Activated CD4-positive, alpha-beta T cell treated with anti-CD3 and anti-CD28 coated beads for 1 hour (primary cell): ENCODE data around the gene TSNAX.
"Not testable (repeated sequence)": the region's sequence is repeated elsewhere in the genome, so short reads cannot be mapped to it uniquely, and the experiment has no call there.

Experiments
- DNase-seq: peaks from one replicate; pipeline ENCODE4 v3.0.0-alpha.2; 2020

The TSNAX gene

GRCh38 chr1:231564373-231564772, 35.9 kb downstream of the TSNAX start:
- no peak for DNase-seq

GRCh38 chr1:231566496-231566895, 38.0 kb downstream of the TSNAX start:
- DNase-seq = no peak

GRCh38 chr1:231570262-231570661, 41.8 kb downstream of the TSNAX start:
- DNase-seq = not testable (repeated sequence)

GRCh38 chr1:231571904-231572303, 43.4 kb downstream of the TSNAX start:
- DNase-seq = no peak

GRCh38 chr1:231575472-231575871, 47.0 kb downstream of the TSNAX start:
- DNase-seq = no peak

- no peak for DNase-seq
These were observed 48.6 kb downstream of the TSNAX start for GRCh38 chr1:231576804-231577718.

GRCh38 chr1:231580874-231581273, 52.4 kb downstream of the TSNAX start:
- no peak for DNase-seq

- DNase-seq = no peak
These were observed 53.4 kb downstream of the TSNAX start for GRCh38 chr1:231581859-231582258.

GRCh38 chr1:231583376-231583775, 54.9 kb downstream of the TSNAX start:
- DNase-seq = no peak

GRCh38 chr1:231584117-231584516, 55.6 kb downstream of the TSNAX start:
- no peak for DNase-seq

GRCh38 chr1:231584921-231585320, 56.5 kb downstream of the TSNAX start:
- DNase-seq = no peak

- no peak for DNase-seq
These were observed 62.2 kb downstream of the TSNAX start for GRCh38 chr1:231590453-231591198.

GRCh38 chr1:231591466-231591865, 63.0 kb downstream of the TSNAX start:
- DNase-seq = no peak

GRCh38 chr1:231592809-231593208, 64.3 kb downstream of the TSNAX start:
- DNase-seq = no peak

GRCh38 chr1:231593264-231593663, 64.8 kb downstream of the TSNAX start:
- DNase-seq = not testable (repeated sequence)

GRCh38 chr1:231594123-231594522, 65.7 kb downstream of the TSNAX start:
- DNase-seq = no peak

GRCh38 chr1:231594749-231595148, 66.3 kb downstream of the TSNAX start:
- no peak for DNase-seq

- no peak for DNase-seq
These were observed 67.9 kb downstream of the TSNAX start for GRCh38 chr1:231596337-231596791.

- DNase-seq = no peak
These were observed 69.5 kb downstream of the TSNAX start for GRCh38 chr1:231597971-231598370.

- DNase-seq = no peak
These were observed 72.0 kb downstream of the TSNAX start for GRCh38 chr1:231600458-231600976.

GRCh38 chr1:231601824-231602672, 73.6 kb downstream of the TSNAX start:
- DNase-seq = no peak

- no peak for DNase-seq
These were observed 74.2 kb downstream of the TSNAX start for GRCh38 chr1:231602673-231602984.
